ENCODE results near the gene TMEM164.

Gene TMEM164

DNA sequence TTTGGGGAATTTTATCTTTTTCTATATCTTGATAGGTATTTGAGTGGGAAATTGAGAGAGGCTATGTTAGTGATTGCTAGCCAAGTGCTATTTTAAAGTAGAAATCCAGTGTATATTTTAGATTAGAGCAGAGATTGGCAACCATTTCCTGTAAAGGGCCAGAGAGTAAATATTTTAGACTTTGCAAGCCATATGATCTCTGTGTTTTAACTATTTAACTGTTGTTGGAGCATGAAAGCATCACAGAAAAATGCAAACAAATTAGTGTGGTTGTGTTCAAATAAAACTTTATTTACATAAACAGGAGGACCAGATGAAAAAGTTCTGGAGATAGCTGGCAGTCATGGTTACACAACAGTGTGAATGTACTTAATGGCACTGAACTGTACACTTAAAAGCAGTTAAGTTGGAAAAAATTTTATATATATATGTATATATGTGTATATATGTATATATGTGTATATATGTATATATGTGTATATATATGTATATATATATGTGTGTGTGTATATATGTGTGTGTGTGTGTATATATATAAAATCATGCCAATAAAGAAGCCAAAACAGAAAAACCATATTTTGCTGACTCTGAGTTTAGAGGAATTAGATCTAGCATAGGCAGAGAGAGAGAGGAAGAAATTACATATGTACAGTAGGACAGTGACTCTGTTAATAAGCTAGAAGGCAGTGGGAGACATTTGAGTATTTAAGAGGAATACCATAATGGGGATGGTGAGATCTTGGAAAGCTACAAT is 83.4 kb downstream of the TMEM164 start:
- peak; percentile 89 for FAIRE-seq

DNA sequence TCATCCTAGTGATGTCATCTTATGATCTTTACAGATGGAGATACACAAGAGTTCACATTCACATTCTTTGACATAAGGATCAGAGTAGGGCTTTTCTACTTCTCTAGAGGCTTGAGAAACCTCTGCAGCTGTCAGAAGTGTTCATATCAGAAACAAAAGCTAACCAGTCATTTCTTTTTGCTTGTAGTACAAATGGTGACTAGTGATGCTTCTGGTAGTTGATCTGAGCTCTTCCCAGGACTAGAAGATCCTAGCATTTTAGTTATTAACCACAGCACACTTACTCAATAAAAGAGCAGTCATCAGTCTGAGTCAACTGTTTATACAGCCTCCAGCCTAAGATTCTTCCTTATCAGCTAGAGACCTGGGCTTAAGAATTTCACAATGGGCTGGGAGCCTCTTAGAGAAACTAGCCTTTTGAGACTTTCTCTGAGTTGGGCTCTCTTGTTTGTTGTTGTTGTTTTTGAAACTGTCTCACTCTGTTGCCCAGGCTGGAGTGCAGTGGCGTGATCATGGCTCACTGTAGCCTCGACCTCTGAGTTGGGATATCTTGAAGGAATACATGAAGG is 84.1 kb downstream of the TMEM164 start:
- no peak for FAIRE-seq

DNA sequence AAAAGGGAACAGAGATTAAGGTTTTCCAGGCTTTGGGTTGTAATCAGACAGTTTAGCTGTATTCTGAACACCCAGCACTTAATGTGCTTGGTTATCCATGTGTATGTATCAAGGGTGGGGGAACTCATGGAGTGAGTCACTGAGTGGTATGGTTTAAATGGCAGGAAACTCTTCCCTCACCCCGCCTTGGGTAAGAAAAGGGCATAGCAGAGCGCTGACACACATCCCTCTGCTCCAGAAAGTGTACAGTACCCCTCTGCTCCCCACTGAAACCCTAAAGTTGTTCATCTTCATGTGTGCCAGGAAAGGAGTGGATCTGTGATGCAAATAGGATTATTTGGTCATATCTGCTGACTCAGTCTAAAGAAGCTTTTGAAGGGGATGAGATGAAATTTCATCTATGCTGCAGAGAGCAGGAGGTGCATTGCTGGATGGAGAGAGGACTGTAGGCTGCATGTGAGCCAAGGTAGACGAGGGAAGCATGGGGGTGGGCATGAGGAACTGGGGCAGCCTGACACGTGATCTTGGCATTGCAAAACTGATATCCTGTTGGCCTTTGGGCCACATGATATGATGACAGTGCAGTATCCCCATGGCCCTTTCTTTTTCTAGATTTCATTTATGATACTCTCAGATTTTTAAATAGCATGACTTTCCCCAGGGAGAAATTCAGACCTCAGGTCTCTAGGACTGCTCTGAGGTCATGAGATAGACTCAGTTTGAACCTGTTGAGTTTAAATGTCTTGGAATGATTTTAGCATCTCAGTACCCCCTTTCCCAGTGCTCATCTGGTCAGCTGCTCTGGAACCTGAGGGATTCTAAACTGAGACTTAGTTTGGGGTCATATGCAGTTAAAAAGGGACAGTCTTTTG is 84.8 kb downstream of the TMEM164 start:
- no peak for FAIRE-seq

DNA sequence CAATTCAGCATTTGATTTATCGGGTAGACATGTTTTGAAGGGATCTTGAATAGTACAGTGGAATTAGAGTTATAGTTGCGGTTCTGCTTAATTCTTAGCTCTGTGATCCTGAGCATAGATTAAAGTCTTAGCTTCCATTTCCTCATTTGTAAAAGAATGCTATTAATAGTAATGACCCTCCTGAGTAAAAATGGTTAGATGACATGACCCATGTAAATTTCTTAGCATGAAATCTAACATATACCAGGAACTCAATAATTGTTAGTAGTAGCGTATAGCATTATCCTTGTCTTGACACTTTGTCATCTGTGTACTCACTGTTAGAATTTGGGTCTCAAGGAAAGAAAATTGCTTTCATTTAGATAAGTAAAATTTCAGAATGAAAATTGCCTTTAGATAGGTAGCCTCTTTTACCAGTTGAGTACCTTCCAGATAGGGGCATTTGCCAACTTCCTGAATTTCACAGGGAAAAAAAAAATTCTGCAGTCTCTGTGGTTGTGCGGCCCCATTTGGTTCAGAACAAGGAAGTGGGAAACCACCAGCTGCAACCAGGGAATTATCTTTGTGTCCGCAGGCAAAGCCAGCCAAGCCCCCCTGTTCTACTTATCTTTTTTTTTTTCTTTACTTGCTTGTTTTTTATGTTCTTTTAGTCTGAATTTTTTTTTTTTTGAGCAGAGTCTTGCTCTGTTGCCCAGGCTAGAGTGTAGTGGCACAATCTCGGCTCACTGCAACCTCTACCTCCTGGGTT is 86.9 kb downstream of the TMEM164 start:
- no peak for FAIRE-seq

DNA sequence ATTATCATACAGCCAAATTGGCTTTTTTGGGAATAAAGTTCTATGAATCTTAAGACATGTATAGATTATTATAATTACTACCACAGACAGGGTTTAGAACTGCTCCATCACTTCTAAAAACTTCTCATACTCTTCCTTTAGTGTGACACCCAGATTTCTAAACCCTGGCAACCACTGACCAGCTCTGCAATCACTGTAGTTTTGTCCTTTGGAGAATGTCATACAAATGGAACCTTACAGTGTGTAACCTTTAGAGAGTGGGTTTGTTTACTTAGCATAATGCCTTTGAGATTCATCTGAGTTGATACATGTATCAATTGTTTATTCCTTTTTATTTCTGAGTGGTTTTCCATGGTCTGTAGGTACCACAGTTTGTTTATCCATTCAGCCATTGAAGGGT is 95.0 kb downstream of the TMEM164 start:
- FAIRE-seq: no peak

- FAIRE-seq: no peak
Measured at GRCh38 chrX:110103344-110103743, 100.4 kb downstream of the TMEM164 start.

DNA sequence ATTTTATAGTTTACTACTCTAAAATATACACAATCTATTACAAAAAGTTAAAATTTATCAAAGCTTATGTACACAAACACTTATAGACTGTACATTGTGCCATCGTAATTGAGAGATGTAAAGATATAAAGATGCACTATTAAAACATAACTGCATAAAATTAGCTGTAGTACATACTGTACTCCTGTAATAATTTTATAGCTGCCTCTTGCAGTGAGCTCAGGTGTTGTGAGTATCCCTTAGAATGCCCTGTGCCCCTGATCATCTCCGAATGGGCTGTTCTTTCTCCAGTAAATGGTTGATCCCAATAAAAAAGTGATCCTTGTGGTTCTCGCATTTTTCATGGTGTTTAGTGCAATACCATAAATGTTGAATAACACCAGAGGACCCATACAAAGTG is 101.2 kb downstream of the TMEM164 start:
- FAIRE-seq: no peak

DNA sequence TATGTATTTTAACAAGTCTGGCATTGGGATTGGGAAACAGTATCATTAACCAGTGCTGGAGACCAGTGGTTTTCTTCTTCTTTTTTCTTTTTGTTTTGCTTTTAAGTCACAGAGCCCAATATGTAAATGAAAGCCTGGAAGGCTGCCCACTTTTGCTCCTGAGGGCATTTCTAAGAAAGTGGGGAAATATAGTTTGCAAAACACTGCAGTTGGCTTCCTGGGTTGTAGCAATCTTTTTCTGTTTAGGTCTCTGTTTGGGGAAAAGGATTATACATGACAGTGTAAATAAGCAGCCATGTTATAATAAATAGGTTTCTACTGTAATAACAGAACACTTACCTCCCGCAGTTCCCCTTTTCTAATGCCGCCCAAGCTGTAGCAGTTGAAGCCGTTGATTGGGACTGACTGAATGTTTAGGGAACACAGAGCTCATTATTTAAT is 105.5 kb downstream of the TMEM164 start:
- FAIRE-seq: no peak

GRCh38 chrX:110114260-110114776 is 111.4 kb downstream of the TMEM164 start:
- FAIRE-seq: no peak

DNA sequence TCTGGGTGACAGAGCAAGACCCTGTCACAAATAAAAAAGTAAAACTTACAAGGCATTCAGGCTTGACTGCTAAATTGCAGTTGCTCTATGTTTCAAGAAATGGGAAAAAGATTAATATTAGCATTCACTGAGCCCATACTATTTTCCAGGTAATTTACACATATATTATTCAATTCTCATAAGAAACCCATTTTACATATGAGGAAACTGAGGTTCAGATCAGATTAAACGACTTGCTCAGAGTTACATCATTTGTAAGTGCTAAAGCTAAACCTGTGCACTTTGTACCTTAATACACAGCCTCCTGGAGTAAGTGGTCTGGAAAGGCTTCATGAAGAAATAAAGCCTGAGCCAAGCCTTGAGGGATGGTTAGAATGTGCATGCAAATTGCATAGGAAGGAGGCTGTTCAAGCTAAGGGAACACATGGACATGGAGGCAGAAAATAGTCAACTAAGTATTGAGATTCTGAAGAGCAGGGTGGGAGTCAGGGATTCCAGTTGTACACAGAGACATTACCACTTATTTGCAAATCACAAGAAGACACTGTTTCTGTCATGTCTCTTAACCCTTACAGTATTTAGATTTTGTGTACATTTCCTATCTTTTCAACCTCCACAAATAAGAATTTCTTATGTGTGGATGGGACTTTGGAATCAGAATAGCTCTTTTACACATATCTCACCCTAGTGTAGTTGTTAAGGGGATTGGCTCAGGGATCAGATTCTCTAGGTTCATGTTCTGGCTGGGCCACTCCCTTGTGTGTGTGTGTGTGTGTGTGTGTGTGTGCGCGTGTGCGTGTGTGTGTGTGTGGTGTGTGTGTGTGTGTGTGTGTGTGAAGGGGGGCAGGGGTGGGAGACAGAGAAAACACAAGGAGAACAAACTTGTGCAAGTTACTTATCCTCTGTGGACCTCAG is 113.4 kb downstream of the TMEM164 start:
- FAIRE-seq: no peak

DNA sequence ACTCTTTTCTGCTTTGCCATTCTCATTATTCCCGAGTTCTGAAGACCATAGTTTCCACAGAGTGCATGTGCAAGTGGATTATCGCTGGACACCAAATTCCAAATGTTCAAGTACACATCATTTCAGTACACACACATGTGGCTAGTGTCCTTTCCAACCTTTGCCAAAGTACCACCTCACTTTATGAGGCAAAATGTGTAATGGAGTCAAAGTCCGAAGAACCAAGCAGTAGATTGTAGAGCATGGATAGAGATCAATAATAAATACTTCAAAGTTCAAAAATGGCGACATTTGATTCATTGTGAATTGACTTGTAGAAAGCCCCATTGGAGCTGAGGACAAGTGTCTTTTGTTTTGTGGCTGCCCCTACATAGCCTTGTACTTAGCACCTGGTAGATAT is 115.6 kb downstream of the TMEM164 start:
- FAIRE-seq: no peak

DNA sequence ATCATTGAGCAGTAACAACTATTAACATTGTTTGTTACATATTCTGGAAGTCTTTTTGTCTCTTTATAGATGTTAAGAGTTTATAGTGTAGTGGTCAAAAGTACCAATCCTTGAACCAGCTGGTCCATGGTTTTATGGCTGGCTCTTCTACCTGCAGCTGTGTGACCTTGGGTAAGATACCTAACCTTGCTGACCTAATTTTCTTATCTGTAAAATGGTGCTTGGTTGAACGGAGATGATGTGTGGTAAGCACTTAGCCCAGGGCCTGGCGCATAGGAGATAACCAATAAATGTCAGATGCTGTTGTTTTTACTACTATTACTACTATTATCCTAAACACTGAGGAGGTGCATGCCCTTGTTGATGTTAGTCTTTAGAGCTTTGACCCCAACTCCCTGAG is 116.6 kb downstream of the TMEM164 start:
- FAIRE-seq: peak; percentile 14

DNA sequence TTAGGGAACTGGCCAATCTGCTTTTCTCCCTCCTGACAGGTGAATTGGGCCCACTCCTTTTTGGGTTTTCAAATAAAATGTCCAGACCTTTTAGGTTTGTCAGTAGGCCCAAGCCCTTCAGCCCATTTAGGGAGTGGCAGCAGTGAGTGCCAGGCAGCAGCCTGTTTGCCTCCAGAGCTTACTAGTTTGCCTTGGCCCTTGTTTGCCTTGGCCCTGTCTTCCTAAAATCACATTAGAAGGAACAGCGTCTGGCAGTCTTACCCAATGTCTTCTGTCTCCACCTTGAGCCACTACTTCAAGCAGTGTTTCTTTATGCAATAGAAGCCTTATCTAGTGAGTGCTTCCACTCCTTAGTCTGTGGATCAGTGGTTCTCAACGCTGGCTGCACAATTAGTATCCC is 117.1 kb downstream of the TMEM164 start:
- FAIRE-seq: no peak

GRCh38 chrX:110123331-110123782 is 120.4 kb downstream of the TMEM164 start:
- no peak for FAIRE-seq

- FAIRE-seq: no peak
Measured at GRCh38 chrX:110125446-110126162, 122.7 kb downstream of the TMEM164 start.

DNA sequence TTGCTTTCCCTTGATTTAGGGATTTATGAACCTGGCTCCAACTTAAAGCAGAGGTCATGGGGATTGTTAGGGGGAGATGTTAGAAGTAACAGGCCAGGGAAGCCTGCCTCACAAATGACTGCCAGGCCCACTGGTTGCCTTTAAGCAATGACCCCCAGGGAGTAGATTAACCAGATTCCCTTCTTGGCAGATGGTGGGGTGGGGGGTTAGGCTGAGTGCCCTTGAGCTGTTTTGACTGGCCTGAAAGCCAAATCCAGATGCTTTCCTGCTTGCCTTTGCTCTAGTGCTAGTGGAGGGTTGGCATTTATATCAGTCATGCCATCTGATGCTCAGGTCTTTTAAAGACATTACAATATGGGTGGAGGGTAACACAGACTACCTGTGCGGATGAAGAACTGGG is 128.1 kb downstream of the TMEM164 start:
- no peak for FAIRE-seq

DNA sequence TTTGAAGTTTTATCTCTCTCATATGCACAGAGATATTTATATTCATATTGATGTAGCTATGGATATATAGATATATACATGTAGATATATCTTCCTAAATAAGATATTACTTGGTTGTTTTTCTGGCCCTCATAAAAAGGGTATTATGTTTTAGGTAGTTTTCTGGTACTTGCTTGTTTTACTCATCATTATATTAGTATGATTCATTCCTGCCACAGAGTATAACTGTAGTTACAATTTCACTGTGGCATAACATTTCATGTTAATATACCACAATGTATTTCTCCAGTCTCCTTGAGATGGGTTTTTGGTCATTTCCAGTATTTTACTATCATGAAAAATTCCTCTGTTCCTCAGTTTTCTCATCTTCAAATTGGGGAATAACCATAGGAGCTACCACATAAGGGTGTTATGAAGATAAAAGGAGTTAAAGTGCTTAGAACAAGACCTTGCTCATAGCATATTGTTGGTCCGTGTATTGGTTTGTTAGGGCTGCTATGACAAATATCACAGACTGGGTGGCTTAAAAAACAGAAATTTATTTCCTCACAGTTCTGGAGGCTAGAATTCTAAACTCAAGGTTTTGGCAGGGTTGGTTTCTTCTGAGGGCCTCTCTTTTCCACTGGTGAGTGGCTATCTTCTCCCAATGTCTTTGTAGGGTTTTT is 129.7 kb downstream of the TMEM164 start:
- no peak for FAIRE-seq

DNA sequence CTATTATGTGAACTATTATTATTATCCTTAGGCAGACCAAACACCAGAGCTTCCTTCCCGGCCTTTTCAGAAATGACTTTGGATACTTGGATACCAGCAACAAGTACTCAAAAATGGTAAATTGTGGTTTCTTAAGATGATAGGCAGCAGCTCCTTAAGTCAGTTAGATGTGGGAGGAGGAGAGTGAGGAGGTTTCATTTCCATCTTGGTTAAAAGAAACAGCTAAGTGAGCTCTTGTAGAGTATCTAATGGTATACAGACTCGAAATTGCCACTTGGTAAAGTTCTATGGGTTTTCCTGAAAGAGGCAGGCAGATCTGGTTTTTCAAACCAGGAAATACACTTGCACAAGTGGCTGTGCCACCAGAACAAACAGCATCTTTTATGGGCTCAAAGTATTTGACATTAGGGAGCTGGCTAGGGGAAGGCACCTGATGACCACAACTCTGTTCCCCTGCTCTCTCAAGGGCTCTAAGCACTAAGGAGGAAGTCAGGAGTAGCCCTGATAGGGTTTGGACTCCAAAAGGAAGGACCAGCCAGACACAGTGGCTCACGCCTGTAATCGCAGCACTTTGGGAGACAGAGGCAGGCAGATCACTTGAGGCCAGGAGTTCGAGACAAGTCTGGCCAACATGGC is 130.9 kb downstream of the TMEM164 start:
- no peak for FAIRE-seq

DNA sequence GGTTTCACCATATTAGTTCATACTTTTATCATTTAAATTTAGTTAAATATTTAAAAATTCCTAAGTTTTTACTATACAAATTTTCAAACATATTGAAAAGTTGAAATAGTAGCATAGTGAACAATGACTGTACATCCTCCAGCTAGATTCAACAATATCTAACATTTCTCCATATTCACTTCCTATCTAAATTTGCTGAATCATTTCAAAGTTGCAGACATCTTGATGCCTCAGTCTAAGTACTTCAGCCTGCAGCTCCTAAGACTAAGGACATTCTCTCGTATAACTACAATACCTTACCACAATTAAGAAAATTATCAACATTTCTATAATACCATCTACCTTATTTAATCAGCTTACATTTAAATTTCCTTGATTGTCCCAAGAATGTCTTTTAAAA is 132.7 kb downstream of the TMEM164 start:
- FAIRE-seq: peak; percentile 82

DNA sequence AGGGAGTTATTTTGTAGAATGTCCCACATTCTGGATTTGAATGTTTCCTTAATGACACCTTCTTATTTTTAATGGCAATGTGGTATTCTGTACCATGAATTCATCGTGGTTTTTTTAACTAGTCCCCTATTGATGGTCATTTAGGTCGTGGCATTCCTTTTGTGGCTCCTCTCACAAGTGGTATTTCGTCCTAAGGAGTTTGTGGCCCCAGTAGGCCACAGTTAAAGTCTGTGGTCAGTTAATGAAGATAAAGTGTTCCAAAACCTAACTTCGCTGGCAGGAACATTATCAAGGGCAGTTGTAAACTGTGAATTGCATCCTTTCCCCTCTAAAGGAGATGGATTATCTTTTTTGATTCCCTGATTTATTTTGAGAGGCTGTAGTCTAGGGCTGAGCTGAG is 133.2 kb downstream of the TMEM164 start:
- no peak for FAIRE-seq

All from colon (tissue), 2 donors.